ENCODE results near the gene CCZ1.
"Not testable (repeated sequence)": the region's sequence is repeated elsewhere in the genome, so short reads cannot be mapped to it uniquely, and the experiment has no call there.

DNA sequence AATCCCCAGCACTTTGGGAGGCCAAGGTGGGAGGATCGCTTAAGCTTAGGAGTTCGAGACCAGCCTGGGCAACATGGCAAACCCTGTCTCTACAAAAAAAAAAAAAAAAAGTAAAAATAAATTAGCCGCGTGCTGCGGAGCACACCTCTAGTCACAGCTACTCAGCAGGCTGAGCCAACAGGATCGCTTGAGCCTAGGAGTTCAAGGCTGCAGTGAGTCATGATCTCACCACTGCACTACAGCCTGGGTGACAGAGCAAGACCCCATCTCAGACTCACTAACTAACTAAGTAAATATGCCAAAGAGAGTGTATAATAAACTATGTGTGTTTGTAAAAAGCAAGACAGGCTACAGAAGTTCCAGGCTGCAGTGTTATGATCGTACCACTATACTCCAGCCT lies 65.3 kb downstream of the CCZ1 start:
- TF ChIP-seq CTCF (conservative IDR thresholded peaks at IDR 0.05; ENCODE audit: low read length); EZH2phosphoT487 (IDR thresholded peaks at IDR 0.05; ENCODE audit: borderline replicate concordance, low read depth, low read length): not testable (repeated sequence)

Data from OCI-LY7 (cell line).